ENCODE data around the gene HADHB.

DNA sequence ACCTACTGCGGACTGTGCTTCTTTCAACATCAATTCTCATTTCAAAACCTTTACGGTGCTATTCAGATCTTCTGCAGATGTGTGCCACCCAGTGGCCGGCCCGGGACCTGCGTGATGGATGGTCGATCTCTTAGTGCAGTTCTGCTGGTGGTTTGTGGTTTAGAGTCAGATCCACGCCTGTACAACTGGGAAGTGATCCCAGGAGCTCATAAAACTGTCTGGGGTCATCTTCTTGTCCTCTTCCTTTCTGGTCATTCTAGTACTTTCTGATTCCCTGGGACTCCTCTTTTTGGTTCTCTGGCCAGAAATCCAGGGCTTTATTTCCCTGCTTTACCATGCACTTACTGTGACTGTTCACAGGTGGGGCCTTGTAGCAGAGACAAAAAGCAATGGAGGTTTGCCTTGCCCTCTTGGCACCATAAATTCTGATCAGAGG, 85.4 kb downstream of the HADHB start:
- TF ChIP-seq, protein P1, sequence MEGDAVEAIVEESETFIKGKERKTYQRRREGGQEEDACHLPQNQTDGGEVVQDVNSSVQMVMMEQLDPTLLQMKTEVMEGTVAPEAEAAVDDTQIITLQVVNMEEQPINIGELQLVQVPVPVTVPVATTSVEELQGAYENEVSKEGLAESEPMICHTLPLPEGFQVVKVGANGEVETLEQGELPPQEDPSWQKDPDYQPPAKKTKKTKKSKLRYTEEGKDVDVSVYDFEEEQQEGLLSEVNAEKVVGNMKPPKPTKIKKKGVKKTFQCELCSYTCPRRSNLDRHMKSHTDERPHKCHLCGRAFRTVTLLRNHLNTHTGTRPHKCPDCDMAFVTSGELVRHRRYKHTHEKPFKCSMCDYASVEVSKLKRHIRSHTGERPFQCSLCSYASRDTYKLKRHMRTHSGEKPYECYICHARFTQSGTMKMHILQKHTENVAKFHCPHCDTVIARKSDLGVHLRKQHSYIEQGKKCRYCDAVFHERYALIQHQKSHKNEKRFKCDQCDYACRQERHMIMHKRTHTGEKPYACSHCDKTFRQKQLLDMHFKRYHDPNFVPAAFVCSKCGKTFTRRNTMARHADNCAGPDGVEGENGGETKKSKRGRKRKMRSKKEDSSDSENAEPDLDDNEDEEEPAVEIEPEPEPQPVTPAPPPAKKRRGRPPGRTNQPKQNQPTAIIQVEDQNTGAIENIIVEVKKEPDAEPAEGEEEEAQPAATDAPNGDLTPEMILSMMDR (IDR thresholded peaks at IDR 0.05), result peak; percentile 93
- no peak for TF ChIP-seq ZFX (IDR thresholded peaks at IDR 0.05; ENCODE audit: borderline replicate concordance)
